HG03457 (cell line): ENCODE measurements around the gene RCE1.

ENCODE experiments used
- ATAC-seq: cut with Tn5 transposase; IDR thresholded peaks from one replicate; pipeline ENCODE4 v1.9.1; 2021; ENCODE audit warnings: moderate number of reproducible peaks; ENCODE audit not compliant: unreplicated experiment

Gene RCE1

GRCh38 chr11:66856496-66857233, 13.4 kb downstream of the RCE1 start, which contains the start of gene LRFN4:
LRFN4 (plus strand) TSS chr11:66857064; CDS start chr11:66857745, 681 bp downstream.
- ATAC-seq: no peak

DNA sequence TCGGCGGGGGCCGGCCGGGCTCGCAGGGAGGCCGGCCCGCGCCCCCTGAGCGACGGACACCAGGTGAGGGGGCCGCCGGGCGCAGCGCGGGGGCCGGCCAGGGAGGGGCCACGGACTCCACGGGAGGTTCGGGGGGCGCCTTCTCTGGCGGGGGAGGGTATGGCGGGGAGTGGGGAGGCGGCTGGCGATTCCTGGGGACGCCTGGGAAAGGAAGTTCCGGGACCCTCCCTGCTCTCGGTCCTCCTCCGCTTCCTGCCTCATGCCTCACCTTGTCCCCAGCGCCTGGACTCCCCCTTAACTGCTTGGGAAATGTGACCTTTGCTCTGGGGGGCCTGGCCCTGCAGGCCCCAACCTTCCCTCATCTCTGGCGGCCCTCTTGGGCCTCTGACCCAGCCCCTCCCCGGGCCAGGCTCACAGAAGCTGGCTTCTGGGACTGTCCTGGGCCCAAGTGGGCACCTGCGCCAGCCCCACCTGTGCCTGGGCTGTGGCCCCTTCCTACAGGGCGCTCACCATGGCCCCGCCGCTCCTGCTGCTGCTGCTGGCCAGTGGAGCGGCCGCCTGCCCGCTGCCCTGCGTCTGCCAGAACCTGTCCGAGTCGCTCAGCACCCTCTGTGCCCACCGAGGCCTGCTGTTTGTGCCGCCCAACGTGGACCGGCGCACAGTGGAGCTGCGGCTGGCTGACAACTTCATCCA, 14.1 kb downstream of the RCE1 start:
- no peak for ATAC-seq

DNA sequence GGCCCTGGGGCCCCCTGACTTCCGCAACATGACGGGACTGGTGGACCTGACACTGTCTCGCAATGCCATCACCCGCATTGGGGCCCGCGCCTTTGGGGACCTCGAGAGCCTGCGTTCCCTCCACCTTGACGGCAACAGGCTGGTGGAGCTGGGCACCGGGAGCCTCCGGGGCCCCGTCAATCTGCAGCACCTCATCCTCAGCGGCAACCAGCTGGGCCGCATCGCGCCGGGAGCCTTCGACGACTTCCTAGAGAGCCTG, 14.6 kb downstream of the RCE1 start:
- no peak for ATAC-seq

DNA sequence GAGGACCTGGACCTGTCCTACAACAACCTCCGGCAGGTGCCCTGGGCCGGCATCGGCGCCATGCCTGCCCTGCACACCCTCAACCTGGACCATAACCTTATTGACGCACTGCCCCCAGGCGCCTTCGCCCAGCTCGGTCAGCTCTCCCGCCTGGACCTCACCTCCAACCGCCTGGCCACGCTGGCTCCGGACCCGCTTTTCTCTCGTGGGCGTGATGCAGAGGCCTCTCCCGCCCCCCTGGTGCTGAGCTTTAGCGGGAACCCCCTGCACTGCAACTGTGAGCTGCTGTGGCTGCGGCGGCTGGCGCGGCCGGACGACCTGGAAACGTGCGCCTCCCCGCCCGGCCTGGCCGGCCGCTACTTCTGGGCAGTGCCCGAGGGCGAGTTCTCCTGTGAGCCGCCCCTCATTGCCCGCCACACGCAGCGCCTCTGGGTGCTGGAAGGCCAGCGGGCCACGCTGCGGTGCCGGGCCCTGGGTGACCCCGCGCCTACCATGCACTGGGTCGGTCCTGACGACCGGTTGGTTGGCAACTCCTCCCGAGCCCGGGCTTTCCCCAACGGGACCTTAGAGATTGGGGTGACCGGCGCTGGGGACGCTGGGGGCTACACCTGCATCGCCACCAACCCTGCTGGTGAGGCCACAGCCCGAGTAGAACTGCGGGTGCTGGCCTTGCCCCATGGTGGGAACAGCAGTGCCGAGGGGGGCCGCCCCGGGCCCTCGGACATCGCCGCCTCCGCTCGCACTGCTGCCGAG, 15.1 kb downstream of the RCE1 start:
- no peak for ATAC-seq

- ATAC-seq: no peak
These were observed 15.9 kb downstream of the RCE1 start for GRCh38 chr11:66858939-66859685.

GRCh38 chr11:66859686-66860448, 16.6 kb downstream of the RCE1 start:
- ATAC-seq: no peak

DNA sequence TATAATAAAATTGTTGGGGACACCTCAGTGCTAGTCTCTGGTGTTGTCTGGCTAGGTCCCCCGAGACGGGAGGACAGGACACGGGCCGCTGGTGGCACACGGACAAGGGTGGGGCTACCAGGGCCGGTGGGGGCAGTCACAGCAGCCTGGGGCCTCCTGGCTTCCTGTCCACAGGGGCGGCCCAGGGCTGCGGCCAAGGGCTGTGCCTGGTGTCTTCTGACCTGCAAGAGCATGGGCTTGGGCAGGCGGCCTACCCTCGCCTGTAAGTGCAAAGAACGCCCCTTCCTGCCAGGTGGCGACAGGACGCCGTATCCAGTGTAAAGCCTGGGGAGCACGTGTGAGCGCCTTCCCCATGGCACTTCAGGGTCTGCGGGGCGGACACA, 17.2 kb downstream of the RCE1 start:
- ATAC-seq: no peak

DNA sequence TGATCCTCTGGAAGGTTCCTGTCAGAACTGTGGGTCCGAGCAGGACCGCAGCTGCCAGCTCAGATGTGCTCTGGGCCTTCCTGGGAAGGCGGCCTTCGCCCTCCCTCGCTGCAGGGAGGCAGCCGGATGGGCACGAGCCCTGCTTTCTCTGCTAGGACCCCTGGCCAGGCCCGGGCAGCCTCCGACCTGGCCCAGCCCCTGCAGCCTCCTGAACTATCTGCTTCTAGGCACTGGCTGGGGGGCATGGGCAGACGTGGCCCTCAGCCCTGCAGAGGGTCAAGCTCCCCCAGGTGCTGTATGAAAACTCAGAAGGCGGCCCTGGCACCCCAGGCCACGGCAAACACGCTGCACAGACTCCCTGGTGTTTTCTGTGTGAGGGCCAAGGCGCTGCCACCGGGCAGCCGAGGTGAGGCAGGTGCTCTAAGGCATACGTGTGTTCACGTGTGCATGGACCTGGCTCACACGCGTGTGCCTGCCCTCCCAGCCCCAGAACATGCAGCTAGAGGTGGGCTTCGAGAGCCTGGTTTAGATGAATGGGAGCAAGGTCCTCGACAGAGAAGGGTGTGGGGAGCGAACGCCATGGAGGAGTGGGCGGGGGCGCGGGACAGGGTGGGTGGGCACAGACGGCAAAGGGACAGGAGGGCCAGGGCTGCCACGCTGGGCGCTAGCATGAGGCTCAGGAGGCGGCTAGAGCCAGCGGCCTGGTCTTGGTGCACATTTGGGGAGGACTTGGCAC, 18.0 kb downstream of the RCE1 start:
- no peak for ATAC-seq

DNA sequence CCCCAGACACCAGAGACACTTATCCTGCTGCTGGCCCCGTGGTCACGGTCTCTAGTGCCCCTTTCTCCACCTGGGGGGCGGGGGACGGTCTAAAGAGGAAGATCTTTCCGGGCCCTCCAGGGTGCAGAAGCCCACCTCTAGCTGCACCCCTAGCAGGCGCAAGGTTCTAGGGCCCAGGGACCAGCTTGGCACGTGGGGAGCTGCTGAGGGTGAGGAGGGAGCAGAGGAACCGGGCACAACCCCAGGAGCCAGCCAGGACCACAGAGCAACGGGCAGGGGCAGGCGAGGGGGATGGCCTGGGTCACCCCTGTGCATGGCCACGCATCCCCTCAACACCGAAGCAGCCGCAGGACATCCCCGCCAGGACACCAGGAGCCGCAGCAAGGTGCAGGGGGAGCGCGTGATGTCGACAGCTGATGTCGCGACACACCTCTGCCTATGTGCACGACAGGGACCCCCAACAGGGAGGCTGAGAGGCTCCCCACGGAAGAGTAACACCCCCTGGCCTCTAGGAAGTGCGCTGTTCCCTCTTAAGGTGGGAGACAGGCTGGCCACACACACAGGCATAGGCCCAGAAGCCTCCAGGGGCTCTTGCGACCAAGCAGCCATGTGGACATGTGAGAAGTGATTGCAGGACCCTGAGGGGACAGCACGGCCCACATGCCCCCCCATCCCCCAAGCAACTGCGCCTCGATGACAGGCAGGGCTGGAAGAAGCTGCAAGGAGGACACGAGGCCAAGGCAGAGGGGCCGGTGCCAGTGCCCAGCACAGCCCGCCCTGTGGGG, 18.7 kb downstream of the RCE1 start:
- no peak for ATAC-seq

- no peak for ATAC-seq
These were observed 19.4 kb downstream of the RCE1 start for GRCh38 chr11:66862559-66863037.

- ATAC-seq: no peak
These were observed 20.3 kb downstream of the RCE1 start for GRCh38 chr11:66863428-66864125.

DNA sequence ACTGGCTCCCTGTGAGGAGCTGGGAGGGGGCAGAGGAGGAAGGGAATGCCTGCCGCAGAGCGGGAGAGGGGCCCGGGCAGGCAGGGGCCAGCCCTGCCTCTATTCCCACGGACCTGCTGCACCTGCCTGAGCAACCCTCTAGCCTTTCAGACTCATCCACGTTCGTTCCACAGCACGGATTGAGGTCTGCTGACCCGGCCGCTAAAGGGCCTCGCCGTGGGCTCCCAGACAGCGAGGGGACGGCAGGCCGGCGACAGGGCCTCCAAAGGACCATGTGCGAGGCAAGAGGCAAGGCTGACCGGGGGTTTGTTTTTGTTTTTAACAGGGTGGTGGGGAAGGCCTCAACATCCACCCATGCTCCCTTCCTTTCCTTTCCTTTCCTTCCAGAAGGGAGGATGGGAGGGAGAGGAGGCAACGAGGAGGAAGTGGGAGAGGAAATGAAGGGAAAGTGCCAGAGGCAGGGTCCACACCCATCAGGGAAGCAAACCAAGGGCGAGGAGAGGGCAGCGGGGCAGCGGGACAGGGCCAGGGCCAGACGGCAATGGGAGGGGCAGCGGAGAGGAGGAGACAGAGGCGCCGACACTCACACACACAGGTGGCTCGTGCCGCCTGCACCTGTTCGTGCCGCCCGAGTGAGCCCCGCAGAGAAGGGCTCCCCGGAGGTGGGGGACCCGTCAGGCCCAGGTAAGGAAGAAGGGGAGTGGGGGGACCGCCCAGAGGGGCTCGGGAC, 21.1 kb downstream of the RCE1 start:
- ATAC-seq: no peak

DNA sequence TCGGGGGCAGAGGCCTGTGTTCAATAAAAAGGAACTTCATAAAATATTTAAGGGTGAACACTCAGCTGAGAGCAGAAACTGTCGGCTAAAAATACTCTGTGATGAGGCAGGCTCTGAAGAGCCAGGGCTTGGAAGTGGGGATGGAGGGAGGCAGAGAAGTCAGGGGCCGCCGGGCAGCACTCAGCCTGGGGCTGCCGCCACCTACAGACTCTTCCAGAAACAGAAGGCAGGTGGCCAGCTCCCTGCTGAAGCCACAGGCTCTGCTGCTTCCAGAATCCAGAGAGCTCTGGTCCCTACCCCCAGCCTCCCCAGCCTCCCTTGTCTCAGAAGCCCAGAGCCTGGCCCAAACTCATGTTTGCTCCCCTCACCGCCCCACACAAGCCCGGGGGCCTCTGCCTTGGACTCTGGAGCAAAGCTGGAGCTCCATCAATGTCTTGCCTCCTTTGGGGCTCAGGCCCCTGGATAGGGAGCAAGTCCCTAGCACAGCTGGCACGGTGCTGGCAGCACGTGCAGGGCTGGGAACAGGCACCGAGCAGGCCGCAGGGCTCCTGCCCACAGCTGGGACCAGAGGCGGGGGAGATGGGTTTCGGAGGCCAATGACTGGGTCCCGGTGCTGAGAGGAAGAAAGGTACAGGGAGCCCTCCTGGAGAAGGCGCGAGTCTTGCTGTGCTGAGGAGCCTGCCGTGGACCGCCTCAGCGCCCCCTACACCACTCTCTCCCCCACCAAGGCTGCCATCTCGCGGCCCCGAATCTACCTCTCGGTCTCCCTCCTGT, 21.9 kb downstream of the RCE1 start:
- no peak for ATAC-seq

- ATAC-seq: no peak
These were observed 22.8 kb downstream of the RCE1 start for GRCh38 chr11:66866007-66866406.

GRCh38 chr11:66866511-66866986, 23.3 kb downstream of the RCE1 start:
- no peak for ATAC-seq

- ATAC-seq: no peak
These were observed 24.3 kb downstream of the RCE1 start for GRCh38 chr11:66867425-66868040.
